Bronchus fibroblast of lung (primary cell): ENCODE measurements around the gene TMEM203. TPM values are rescaled to one million over a fixed set of nuclear protein-coding genes. Genes with fewer than 3 reads are reported as not detected.

Experiments
- total RNA-seq: library from RNA; depleted of rRNA; stranded (reverse); fragments of >200 nt; gene quantifications from 2 replicates; pipeline ENCODE4 v1.2.3, GENCODE V29; 2015

TMEM203 gene, protein sequence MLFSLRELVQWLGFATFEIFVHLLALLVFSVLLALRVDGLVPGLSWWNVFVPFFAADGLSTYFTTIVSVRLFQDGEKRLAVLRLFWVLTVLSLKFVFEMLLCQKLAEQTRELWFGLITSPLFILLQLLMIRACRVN
- 43.1 and 47.9 TPM in 2 replicates for total RNA-seq

DNA sequence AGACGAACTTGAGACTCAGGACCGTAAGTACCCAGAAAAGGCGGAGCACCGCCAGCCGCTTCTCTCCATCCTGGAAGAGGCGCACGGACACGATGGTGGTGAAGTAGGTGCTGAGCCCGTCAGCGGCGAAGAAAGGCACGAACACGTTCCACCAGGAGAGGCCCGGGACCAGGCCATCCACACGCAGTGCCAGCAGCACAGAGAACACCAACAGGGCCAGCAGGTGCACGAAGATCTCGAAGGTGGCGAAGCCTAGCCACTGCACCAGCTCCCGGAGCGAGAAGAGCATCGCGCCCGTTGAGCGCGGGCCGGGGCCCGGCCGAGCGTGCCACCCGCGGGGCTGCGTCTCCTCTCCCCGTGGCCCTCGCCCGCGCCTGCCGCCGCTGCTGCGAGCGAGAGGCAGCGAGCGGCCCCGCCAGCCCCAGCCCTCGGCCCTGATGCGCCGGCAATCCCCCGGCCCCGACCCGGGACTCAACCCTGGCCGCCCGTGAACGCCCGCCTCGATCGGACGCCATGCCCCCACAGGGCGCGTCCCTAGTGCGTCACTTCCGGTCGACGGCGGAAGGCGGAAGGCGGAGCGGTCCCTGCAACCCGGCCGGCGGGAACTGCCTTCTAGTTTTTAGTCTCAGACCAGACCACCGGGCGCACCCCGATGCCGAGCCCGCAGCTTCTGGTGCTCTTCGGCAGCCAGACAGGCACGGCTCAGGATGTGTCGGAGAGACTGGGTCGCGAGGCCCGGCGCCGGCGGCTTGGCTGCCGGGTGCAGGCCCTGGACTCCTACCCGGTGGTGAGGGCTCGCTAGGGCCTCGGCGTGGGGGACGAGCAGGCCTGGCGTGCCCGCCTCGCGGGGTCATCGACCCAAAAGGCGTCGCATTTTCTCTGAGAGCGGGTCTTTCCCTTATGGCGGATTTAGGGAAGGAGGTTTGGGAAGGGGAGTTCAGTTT is at the start of gene TMEM203, which contains the start of gene NDOR1:
Gene TMEM203, minus strand, starts transcription at position 523 of the 944 bp plus-strand sequence. Its CDS starts 234 bp downstream, at position 289.
Gene NDOR1, plus strand, starts transcription at position 575 of the 944 bp plus-strand sequence. Its CDS starts 78 bp downstream, at position 653.

DNA sequence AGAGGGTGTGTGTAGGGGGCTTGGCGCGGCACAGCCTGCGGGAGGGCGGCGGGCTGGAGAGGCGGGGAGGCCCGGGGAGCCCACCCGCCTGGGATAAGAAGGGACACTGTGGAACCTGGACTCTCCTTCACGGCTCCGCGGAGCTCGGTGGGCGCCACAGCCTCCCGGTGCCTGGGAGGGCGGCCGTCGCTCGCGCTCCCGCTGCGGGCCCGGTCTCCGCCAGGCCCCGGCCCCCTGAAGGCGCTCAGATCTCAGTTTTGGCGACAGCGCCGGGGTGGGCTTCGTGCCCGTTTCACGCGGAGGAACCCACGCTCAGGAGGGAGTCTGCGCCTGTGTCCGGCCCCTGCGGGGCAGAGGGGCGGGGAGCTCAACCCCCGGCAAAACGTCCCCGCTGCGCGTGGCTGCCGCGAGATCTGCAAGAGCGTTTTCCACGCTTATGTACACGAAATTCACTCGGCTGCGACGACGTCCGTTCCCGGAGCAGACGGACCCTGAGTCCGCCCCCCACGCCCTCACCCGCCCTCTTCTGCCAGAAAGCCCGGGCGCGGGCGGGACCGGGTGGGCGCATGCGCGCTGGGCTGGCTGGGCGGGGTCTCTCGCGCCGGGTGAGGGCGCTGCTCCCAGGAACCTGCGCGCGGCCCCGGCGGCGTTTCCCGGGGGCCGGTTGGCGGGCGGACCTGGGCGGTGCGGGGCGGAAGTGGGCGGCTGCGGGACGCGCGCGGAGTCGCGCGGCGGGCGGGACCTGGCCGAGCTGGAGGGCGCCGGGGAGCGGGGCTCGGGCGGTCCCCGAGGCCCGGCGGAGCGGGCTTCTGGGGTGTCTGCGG is 49.4 kb upstream of the TMEM203 start, which contains the start of gene NELFB:
Gene NELFB, plus strand, starts transcription at position 704 of the 824 bp plus-strand sequence.

DNA sequence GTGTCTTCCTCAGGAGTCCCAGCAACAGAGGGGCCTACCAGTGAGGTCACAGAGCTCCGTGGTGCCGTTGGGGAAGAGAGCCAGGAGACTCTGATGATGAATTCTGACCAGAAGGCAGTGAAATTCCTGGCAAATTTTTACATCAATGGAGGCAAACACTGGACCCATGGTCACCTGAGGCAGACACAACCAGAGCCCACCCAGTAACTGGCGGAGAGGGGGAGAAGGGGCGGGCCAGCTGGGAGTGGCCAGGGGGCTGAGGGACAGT is 45.7 kb upstream of the TMEM203 start, which contains the start of gene STPG3:
Gene STPG3, plus strand, starts transcription at position 93 of the 268 bp plus-strand sequence. Its CDS starts 1 bp downstream, at position 94.

DNA sequence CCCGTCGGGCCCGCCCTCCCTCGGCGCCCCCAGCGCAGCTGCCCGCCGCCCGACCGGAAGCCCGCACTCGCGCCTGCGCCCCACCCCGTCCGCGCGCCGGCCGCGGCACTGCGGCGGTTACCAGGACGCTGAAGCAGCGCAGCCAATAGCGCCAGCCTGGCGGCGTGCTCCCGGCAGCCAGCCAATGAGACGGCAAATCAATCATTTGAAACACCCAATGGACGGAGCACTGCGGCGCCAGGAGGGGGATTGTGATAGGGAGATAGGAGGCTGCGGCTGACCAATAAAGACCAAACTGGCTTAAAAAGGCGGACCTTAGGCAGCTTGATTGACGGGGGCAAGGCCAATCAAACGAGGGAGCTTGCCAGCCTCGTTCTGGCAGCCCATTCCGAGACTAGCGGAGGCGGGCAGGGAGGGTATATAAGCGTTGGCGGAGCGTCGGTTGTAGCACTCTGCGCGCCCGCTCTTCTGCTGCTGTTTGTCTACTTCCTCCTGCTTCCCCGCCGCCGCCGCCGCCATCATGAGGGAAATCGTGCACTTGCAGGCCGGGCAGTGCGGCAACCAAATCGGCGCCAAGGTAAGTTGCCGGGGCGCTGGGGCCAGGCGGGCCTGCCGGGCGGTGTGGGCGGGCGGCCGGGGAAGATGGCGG is 35.5 kb upstream of the TMEM203 start, which contains the start of gene TUBB4B:
Gene TUBB4B, plus strand, starts transcription at position 447 of the 649 bp plus-strand sequence. Its CDS starts 74 bp downstream, at position 521.

DNA sequence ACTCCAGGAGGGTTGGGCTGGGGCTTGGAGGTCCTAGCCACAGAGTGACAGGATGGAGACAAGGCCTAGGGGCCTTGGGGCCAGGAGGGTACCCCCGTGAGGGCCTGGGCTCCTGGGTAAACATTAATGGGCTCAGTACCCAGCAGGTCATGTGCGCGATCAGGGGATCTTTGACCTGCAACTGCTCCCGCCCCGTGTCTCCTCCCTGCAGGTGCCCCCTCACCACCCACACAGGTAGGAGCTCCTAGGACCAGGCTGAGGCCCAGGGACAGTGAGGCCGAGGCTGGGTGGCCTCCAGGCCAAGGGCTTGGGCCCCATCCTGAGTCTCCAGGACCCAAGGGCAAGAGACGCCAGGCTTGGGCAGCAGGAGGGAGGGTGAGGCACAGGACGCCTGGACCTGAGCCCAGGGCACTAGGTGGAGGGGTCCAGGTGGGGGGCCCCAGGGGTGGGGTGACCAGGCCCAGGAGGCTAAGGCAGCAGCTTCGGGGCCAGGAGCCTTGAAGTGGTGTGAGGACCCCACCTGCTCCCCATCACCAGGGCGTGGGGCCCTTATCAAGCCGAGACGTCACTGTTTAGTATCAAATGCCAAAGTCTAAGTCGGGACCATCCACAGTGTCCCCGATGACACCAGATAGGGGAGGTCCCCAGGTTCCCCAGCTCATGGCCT is 25.4 kb upstream of the TMEM203 start, which contains the start of gene SLC34A3:
Gene SLC34A3, plus strand, starts transcription at position 197 of the 667 bp plus-strand sequence. CDS start 802 bp downstream, outside the sequence.

DNA sequence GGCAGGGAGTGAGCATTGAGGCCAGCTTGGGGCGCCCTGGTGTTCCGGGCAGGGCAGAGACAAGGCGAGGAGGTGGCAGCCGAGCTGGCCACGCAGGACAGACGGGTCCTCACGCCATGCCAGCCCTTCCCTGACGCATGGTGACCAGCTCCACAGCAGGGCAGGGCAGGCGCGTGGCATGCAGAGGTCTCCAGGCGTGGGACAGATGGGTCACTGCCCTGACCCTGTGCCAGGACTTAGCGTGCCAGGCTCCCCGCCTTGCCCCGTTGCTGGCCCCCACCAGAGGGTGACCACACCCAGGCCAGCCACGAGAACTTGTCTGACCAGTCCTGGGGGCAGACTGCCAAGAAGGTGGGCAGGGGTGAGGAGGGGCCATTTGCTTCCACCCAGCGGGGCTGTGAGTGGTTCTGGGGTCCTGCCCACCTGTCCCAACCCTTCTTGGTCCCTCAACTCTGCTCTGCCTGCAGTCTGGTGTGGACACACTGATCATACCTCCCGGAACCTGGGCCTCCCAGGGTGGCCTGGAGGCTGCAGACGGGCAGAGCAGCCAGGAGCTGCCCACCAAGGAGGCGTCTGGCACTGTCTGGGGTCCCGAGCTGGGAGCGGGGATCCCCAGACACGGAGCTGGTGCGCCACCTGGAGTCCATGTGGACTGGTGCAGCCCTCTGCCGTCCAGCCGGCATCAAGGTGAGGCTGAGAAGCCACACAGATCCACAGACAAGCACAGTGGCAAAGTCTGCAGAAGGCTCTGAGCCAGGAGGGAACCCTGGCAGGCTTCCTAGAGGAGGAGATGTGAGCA is 21.8 kb upstream of the TMEM203 start, which contains the start of gene RNF224:
Gene RNF224, plus strand, starts transcription at position 449 of the 799 bp plus-strand sequence. CDS start 834 bp downstream, outside the sequence.

DNA sequence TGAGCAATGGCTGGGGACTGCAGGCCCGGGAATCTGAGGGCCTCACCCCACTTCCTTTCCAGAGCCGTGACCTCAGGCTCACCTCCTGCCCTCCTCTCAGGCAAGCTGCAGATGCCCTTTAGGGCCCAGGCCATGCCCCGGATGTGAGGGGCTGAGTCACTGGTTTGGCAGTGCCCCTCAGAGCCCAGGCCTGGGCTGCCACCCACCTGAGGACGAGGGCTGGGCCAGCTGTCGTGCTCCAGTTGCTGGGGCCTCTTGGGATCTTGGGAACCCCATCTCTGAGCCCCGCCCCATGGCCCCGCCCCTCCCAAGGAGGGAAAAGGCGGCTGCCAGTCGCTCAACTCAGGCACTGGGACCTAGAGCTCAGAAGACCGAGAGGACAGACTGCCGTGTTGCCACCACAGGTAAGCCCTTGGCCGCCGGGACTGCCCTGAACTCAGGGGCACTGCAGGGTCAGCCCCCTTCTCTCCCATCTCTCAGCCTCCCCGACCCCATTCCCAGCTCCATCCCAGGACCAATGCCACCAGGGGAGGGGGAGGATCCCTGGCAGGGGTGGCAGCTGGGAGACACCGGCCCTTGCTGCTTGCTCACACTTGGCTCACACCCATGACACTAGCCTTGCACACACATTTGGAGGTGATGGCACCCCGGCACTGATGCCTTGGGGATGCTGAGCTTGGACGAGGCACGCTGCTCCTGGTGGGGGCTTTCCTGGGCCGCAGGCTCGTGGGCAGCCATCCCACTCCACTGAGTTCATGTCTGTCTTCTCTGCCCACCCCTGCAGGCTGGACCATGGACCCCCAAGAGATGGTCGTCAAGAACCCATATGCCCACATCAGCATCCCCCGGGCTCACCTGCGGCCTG is 19.6 kb upstream of the TMEM203 start, which contains the start of gene CYSRT1:
Gene CYSRT1, plus strand, starts transcription at position 345 of the 865 bp plus-strand sequence. Its CDS starts 448 bp downstream, at position 793.

DNA sequence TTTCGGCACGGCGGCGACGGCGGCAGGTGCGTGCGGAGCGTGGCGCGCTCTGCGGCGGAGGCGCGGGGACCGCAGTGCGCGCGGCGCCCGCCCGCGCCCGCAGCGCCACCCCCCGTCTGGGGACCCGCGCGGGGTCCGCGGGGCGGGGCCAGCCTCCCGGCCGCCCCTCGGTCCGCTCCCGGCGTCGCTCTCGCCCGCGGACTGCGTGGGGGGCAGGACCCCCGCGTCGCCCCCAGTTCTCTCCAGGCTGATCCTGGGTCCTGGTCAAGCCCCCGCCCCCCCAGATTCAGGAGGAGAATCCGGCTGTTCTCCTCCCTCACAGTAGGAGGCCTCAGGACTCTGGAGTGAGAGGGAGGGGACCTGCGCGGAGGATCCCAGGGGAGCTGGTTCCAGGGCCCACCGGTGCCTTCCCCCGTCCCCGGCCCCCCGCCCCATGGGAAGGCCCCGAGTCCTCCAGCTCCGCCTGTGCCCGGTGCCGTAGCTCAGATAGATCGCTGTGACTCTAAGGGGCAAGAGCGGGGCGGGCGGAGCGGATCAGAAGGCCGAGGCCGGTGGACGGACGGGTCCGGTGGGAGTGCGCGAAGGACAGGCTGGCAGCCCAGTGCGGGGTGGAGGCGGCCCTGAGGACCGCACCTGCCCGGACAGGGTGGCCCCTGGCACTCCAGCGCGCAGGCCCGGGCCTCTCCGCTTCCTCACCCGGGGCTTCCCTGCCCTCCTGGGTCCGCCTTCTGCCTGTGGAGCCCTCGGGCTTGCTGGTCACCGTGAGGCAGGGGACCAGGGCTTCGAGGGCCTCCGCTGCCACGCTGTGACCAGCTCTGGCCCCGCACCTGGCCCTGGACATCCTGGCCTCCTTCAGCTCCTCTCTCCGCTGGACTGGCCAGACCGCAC is 17.0 kb upstream of the TMEM203 start, which contains the start of gene RNF208:
Gene RNF208, minus strand, starts transcription at position 51 of the 888 bp plus-strand sequence. CDS start 1,028 bp downstream, outside the sequence.

DNA sequence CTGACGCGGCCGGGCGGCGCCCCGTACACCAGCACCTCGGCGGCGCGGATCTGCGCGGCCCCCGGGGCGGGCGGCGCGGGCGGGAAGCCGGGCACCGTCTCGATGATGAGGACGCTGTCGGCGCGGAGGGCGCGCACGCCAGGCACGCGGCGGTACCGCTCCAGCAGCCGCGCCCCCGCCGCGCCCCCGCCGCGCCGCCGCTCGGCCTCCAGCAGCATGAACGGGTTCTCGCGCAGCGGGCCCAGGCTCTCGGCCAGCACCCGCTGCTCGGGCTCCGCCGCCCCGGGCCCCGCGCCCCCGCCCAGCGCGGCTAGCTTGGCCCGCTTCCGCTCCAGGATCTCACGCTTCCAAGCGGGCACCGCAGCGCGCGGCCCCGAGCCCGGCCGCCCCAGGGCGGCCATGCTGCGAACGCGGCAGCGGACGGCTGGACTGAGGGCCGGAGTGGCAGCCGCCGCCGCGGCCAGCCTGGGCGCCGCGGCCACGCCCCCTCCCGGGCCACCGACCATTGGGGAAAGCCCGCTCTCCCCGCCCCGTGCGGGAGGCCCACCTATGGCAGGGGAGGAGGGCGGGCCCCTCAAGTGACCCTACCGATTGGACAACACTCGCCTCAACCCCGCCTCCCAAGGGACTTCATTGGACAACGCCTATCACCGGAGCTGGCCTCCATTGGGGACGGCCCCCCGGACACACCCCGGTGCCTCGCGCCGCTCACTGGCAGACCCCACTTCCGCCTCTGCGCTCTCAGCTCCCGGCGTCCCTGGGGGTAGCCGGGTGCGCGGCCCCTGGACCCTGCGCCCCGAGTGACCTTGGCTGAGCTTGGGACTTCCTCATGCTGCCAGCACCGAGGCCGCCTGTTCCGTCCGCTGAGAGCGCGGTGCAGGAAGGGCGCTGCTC is 4.9 kb downstream of the TMEM203 start, which contains the start of gene TPRN:
Gene TPRN, minus strand, starts transcription at position 431 of the 894 bp plus-strand sequence. Its CDS starts 30 bp downstream, at position 401.

DNA sequence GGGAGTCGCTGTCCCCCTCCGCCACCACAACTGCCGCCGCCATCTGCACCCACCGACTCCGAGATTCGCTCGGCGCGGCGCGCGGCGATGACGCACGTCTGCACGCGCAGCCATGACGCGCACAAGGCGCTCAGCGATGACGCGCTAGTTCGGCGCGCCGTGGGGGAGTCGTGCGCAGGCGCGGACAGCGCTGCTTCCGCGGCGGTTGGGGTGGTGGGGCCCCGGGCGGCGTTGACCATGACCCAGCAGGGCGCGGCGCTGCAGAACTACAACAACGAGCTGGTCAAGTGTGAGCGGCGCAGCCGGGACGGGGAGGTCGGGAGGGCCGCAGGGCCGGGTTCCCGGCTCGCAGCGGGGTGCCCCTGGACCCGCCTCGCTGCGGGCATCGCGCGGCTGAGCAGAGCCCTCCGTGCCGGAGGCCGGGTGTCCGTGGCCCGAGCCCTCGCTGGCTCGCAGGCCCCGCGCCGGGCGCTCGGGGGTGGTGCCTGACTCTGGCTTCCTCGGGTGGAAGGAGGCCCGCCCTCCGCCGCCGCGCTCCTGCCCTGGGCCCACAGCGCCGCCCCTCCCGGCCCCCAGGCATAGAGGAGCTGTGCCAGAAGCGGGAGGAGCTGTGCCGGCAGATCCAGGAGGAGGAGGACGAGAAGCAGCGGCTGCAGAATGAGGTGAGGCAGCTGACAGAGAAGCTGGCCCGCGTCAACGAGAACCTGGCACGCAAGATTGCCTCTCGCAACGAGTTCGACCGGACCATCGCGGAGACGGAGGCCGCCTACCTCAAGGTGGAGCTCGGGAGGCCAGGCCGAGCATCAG is 16.8 kb downstream of the TMEM203 start, which contains the start of the genes ANAPC2 and SSNA1:
Gene ANAPC2, minus strand, starts transcription at position 71 of the 807 bp plus-strand sequence. Its CDS starts 28 bp downstream, at position 43.
Gene SSNA1, plus strand, starts transcription at position 187 of the 807 bp plus-strand sequence. Its CDS starts 51 bp downstream, at position 238.

DNA sequence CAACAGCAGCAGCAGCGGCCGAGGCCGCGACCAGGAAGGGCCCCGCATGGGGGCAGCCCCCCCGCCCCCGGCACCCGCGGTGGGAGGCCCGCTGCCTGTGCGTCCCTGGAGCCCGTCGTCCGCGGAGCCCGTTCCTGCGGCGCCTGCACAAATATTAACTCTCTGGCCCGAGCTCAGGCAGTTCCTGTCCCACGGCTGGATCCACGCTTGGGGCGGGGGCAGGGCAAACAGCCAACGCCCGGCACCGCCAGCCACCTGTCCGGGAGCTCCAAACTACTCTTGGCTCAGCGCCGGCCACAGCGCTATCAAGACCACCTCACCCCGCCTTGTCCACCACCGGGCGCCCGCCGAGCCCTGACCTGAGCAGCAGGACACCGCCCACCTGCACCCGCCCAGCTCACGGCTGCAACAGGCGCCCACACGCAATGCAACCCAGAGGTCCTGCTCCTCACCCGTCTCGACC is 35.5 kb downstream of the TMEM203 start, which contains the start of gene LRRC26:
Gene LRRC26, minus strand, starts transcription at position 156 of the 463 bp plus-strand sequence. Its CDS starts 108 bp downstream, at position 48.

